Right lobe of liver (tissue), 4 donors: ENCODE data around the gene GJB2.

Experiments
- POLR2A ChIP-seq: fragments of 450-650 bp; IDR thresholded peaks from one replicate; pipeline ENCODE4 v1.6.1; 2017; ENCODE audit warnings: antibody characterized with exemption, mild to moderate bottlenecking
- TF ChIP-seq, protein P1 (sequence below), 4 donors: fragments of 200-600 bp in 3 of 4; fragments of 450-650 bp in 1 of 4; IDR thresholded peaks; one replicate each; pipeline versions ENCODE4 v1.5.1 to v1.8.0; 2016 to 2022; ENCODE audit warnings: antibody characterized with exemption in 4 of 4, mild to moderate bottlenecking in 2 of 4
- donor health status: DM: no; HTN: no; CAD: no.
- donor health status: DM: no; HTN: no; CAD: no.
- donor health status: DM: no; HTN: yes; CAD: no.

DNA sequence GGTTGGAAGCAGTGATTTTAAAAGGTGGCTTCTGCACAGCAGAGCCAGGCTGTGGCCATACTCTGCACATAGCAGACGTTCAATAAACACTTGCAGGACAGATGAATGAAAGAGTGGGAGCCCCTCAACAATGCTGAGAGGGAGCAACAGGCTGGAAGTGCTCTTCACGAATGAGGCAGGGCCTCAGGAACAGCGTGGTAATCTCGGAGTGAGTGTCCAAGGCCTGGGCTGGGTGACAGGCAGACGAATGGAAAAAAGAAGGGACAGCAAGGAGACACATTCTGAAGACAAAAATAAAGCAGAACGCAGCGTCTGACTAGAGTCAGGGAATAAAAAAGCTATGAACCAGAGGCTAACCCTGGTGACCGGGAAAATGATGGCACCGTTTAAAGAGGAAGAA is 43.0 kb downstream of the GJB2 start:
- TF ChIP-seq POLR2A = no peak
- TF ChIP-seq, protein P1, sequence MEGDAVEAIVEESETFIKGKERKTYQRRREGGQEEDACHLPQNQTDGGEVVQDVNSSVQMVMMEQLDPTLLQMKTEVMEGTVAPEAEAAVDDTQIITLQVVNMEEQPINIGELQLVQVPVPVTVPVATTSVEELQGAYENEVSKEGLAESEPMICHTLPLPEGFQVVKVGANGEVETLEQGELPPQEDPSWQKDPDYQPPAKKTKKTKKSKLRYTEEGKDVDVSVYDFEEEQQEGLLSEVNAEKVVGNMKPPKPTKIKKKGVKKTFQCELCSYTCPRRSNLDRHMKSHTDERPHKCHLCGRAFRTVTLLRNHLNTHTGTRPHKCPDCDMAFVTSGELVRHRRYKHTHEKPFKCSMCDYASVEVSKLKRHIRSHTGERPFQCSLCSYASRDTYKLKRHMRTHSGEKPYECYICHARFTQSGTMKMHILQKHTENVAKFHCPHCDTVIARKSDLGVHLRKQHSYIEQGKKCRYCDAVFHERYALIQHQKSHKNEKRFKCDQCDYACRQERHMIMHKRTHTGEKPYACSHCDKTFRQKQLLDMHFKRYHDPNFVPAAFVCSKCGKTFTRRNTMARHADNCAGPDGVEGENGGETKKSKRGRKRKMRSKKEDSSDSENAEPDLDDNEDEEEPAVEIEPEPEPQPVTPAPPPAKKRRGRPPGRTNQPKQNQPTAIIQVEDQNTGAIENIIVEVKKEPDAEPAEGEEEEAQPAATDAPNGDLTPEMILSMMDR (IDR thresholded peaks at IDR 0.05) = no peak
